GM18868 (cell line): Measurements from ENCODE around the gene MAGEA9B.
"Not testable (repeated sequence)": the region's sequence is repeated elsewhere in the genome, so short reads cannot be mapped to it uniquely, and the experiment has no call there.

ENCODE experiments used
- ATAC-seq: cut with Tn5 transposase; IDR thresholded peaks from one replicate; pipeline ENCODE4 v1.9.1; 2021; ENCODE audit warnings: mild to moderate bottlenecking, moderate library complexity; ENCODE audit not compliant: unreplicated experiment

The MAGEA9B gene

GRCh38 chrX:149572743-149573142, 14.5 kb downstream of the MAGEA9B start:
- no peak for ATAC-seq

DNA sequence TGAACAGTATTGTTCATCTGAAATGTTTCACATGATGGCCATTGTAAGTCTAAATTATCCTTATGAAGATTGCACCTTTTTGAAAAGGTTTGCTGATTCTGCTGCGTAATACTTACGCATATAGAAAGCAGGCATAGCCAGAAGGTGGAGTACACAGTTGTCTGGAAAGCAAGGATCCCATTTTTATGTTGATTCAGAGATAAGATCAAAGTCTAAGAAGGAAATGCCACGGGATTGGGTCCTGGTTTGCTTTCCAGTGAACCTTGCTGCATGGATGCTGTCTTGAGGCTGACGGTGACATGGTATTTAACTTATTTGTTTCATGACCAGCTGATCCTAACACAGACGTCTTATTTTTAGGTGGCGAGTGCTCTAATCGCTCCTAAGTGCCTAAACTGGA, 15.5 kb downstream of the MAGEA9B start:
- ATAC-seq, result no peak

DNA sequence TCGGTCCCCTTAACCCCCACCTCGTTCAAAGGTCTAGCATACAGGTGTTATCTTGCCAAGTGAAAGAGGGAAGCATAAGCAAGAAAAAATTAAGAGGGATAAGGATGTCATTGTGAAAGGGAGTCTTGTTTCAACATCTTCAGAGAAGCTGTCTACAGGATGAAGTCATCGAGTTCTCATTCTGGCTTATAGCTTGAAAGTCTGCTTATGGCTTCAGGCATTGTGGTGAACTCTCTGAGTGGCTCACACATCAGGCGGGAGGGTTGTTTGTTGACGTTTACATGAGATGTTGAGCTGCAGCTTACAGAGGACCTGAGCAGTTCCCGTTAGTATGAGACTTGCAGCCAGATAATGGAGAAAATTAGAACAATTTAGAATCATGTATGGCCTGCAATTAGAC, 16.6 kb downstream of the MAGEA9B start:
- no peak for ATAC-seq

- peak; percentile 32 for ATAC-seq
These were observed 17.5 kb downstream of the MAGEA9B start for GRCh38 chrX:149569770-149570169.

DNA sequence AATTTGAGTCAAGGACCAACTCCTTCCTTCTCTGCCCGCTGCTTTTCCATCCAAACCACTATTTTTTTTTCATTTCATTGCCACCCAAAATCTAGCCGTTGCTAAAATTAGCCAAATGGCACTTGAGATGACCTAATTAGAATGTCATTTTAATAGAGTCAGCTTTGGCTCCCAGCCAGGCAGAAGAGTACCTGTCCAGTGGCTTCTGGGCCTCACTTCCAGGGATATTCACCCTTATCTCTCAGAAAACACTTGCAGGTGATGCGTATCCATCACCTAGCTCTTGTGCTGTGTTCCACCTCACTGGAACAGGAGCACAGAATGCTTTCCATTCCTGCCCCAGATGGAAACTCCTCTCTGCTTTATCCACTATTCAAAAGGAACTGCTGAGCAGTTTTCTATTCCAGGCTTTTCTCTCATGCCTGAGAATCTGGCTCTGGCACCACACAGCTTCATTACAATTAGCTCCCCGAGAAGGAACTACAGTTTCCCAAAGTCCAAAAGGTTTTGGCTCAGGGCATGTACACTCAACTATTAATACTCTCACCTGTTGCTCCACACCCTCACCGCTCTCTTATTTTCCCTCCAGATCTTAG, 18.5 kb downstream of the MAGEA9B start:
- no peak for ATAC-seq

- no peak for ATAC-seq
These were observed 19.4 kb downstream of the MAGEA9B start for GRCh38 chrX:149567621-149568417.

- ATAC-seq, result no peak
These were observed 23.9 kb downstream of the MAGEA9B start for GRCh38 chrX:149563359-149563758.

DNA sequence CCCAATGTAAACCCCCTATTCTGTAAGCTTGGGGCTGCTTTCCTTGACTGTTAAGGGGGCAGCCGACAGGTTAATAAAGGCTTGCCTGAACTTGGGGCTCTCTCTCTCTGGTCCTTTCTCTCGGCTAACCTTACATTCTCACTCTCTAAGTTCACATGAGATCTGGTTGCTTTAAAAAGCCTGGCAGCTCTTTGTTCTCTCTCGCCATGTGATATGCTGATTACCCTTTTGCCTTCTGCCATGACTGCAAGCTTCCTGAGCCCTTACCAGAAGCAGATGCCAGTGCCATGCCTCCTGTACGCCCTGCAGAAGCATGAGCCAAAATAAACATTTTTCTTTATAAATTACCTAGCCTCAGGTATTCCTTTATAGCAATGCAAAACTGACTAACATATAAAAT, 32.0 kb downstream of the MAGEA9B start:
- not testable (repeated sequence) for ATAC-seq

DNA sequence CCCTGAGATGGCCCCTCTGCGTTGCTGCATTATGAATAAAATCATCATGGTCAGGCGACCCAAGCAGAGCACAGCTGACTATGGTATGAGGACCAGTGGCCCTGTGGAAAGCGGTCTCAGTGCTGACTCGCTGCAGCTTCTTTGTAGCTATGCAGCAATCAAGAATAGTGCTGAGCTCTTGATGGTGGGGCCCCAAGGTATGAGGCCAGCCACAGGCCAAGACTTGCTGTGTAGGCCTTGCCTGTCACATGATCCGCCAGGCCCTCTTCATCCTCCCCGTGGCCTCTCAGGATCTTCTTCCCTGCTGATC, 35.4 kb downstream of the MAGEA9B start:
- ATAC-seq, result not testable (repeated sequence)

GRCh38 chrX:149551245-149551938, 35.9 kb downstream of the MAGEA9B start:
- ATAC-seq, result peak; percentile 73

DNA sequence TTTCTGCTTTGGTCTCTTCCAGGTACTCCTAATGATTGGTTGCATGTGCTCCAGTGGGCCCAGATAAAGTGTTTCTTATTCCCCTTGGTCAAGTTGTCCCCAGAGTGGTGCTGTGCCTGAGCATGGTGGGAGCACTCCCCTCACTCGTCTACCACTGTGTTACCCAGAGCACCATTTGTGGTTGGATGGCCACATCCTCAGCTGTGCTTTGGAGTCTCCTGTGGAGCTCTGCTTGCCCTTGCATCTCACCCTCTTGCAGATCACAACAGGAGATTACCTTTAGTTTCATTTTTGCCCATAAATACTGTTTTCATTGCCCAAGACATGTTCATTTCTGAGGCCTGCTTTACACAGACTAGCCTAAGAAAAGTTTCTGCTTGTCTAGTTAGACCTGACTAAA, 36.8 kb downstream of the MAGEA9B start:
- ATAC-seq, result not testable (repeated sequence)

DNA sequence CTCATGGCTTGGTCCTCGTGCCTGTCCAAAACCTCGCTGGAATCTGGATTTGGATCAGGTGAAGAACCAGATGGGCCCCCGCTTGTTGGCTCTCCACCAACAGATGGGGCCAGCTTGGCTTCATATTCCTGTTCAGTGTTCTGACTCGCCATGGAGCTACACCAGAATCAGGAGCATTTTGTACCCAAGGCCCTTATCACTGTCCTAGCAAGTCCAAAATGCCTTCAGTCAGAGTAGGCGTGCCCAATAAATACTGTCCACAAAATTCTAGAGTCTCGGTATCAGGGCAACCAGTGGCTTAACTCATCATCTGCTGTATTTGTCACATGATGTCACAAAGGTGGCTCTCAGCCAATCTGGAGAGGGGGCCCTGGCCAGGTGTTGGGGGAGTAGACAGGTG, 37.6 kb downstream of the MAGEA9B start, which contains the start of gene HSFX3:
HSFX3 (minus strand) TSS at position 224 of the 400 bp plus-strand sequence; CDS start at position 152, 72 bp downstream.
- ATAC-seq, result not testable (repeated sequence)

GRCh38 chrX:149547782-149548181, 39.5 kb downstream of the MAGEA9B start:
- ATAC-seq, result not testable (repeated sequence)

- not testable (repeated sequence) for ATAC-seq
These were observed 40.3 kb downstream of the MAGEA9B start for GRCh38 chrX:149546962-149547361.

DNA sequence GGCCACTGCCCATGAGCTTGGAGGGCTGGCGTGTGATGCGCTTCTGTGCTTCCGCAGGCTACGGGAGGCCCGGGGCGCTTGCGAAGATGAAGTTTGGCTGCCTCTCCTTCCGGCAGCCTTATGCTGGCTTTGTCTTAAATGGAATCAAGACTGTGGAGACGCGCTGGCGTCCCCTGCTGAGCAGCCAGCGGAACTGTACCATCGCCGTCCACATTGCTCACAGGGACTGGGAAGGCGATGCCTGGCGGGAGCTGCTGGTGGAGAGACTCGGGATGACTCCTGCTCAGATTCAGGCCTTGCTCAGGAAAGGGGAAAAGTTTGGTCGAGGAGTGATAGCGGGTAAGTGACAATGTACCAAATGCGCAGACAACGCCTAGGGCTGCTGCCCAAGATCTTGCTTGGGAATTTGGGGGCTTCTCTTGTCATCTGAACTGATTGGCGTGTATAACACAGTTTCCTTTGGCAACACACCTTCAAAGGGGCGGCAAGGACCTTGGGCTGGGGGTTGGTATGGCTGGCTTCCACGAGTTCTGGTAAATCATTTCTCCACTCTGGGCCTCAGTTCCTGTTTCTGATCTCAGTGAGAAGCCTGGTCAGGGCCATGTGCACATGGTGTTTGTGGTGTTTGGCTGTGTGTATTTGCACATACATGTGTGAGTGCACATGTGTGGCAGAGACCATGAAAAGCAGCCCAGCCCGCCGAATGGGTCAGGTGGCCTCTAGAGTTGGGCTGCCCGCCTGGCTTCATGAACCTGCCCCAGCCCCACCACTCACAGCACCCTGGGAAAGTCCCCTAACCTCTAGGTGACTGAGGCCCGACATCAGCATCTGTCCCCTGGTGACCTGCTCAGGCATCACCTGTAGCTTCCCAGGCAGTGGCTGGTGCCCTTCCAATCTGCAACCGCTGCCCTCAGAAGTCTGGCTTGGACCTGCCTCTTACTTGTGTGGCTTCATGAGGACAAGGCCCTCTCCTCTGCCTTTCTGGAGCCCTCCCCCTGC, 41.4 kb downstream of the MAGEA9B start:
- ATAC-seq, result not testable (repeated sequence)

- no peak for ATAC-seq
These were observed 45.7 kb downstream of the MAGEA9B start for GRCh38 chrX:149541521-149542047.

- peak; percentile 69 for ATAC-seq
These were observed 46.4 kb downstream of the MAGEA9B start, which contains the start of gene EOLA1 for GRCh38 chrX:149540621-149541520. Gene EOLA1 (plus strand): TSS chrX:149541012. CDS start chrX:149545631, 4,619 bp downstream.

- peak; percentile 25 for ATAC-seq
These were observed 47.1 kb downstream of the MAGEA9B start for GRCh38 chrX:149540131-149540620.
